Activated naive CD4-positive, alpha-beta T cell treated with anti-CD3 and anti-CD28 coated beads, Interleukin-2, amount 50 U/mL, for 16 hours (primary cell): ENCODE data around the gene PLEKHO1.
"Not testable (repeated sequence)": the region's sequence is repeated elsewhere in the genome, so short reads cannot be mapped to it uniquely, and the experiment has no call there.

Source experiments
- DNase-seq: peaks from one replicate; pipeline ENCODE4 v3.0.0-alpha.2; 2020

PLEKHO1 gene

GRCh38 chr1:150149271-150150132 lies at the start of gene PLEKHO1:
Gene PLEKHO1, plus strand, starts transcription at chr1:150149916. Its CDS starts 342 bp downstream, at chr1:150150258.
- peak; percentile 86 for DNase-seq

- DNase-seq: no peak
Observed at GRCh38 chr1:150102986-150103385, 46.7 kb upstream of the PLEKHO1 start.

GRCh38 chr1:150106341-150106740 lies 43.4 kb upstream of the PLEKHO1 start:
- no peak for DNase-seq

GRCh38 chr1:150109586-150109985 lies 40.1 kb upstream of the PLEKHO1 start:
- DNase-seq: no peak

GRCh38 chr1:150110116-150110515 lies 39.6 kb upstream of the PLEKHO1 start:
- DNase-seq: no peak

GRCh38 chr1:150111670-150112069 lies 38.0 kb upstream of the PLEKHO1 start:
- no peak for DNase-seq

GRCh38 chr1:150115121-150115520 lies 34.6 kb upstream of the PLEKHO1 start:
- DNase-seq: no peak

GRCh38 chr1:150118716-150119115 lies 31.0 kb upstream of the PLEKHO1 start:
- DNase-seq: no peak

GRCh38 chr1:150121236-150121862 lies 28.4 kb upstream of the PLEKHO1 start:
- no peak for DNase-seq

- no peak for DNase-seq
Observed at GRCh38 chr1:150126811-150127210, 22.9 kb upstream of the PLEKHO1 start.

- DNase-seq: no peak
Observed at GRCh38 chr1:150127464-150127863, 22.3 kb upstream of the PLEKHO1 start.

- peak; percentile 50 for DNase-seq
Observed at GRCh38 chr1:150127868-150128267, 21.8 kb upstream of the PLEKHO1 start.

GRCh38 chr1:150132372-150132771 lies 17.3 kb upstream of the PLEKHO1 start:
- DNase-seq: no peak

GRCh38 chr1:150134537-150134936 lies 15.2 kb upstream of the PLEKHO1 start:
- no peak for DNase-seq

GRCh38 chr1:150135400-150135799 lies 14.3 kb upstream of the PLEKHO1 start:
- DNase-seq: not testable (repeated sequence)

GRCh38 chr1:150138044-150138443 lies 11.7 kb upstream of the PLEKHO1 start:
- DNase-seq: no peak

- no peak for DNase-seq
Observed at GRCh38 chr1:150141452-150141851, 8.3 kb upstream of the PLEKHO1 start.

GRCh38 chr1:150142083-150142482 lies 7.6 kb upstream of the PLEKHO1 start:
- DNase-seq: no peak

- DNase-seq: no peak
Observed at GRCh38 chr1:150144606-150145005, 5.1 kb upstream of the PLEKHO1 start.

- not testable (repeated sequence) for DNase-seq
Observed at GRCh38 chr1:150146016-150146415, 3.7 kb upstream of the PLEKHO1 start.

- no peak for DNase-seq
Observed at GRCh38 chr1:150146849-150147542, 2.7 kb upstream of the PLEKHO1 start.

GRCh38 chr1:150148837-150149270 lies 862 bp upstream of the PLEKHO1 start:
- DNase-seq: no peak
